Head of caudate nucleus (tissue), 42 donors: ENCODE results near the gene FBXO24.

ENCODE experiments used
- DNase-seq, 42 donors: peaks; one replicate each; pipeline versions ENCODE4 v3.0.0 to v3.0.0-alpha.2; 2020 to 2021; ENCODE audit warnings: mixed read lengths in 7 of 42
- intact Hi-C: fragments of 100-400 bp; cut with DNase I; formaldehyde crosslinking; loops from one replicate; pipeline ENCODE4 v1.15.0; 2022

The FBXO24 gene

GRCh38 chr7:100583132-100584053 lies 2.7 kb upstream of the FBXO24 start:
- intact Hi-C loops: no loop called here
- peak in 30 of 42 donors; percentile 25 to 78 (median 56) for DNase-seq

- no peak for DNase-seq
- intact Hi-C loops: no loop called here
Observed at GRCh38 chr7:100584054-100584682, 2.0 kb upstream of the FBXO24 start.

- intact Hi-C loops: no loop called here
- no peak for DNase-seq
Observed at GRCh38 chr7:100584683-100585510, 1.2 kb upstream of the FBXO24 start.

GRCh38 chr7:100585511-100586265 lies 440 bp upstream of the FBXO24 start, which contains the start of gene LRCH4:
LRCH4 (minus strand) TSS chr7:100586129; CDS start chr7:100586100, 29 bp downstream.
- intact Hi-C loops: loop anchor here (2.0 kb wide), 1 partner anchor 87 kb away; the partner anchor contains the start of gene GNB2
- peak in 14 of 42 donors; percentile 28 to 60 (median 46) for DNase-seq

GRCh38 chr7:100588438-100588837 lies 2.3 kb downstream of the FBXO24 start:
- intact Hi-C loops: no loop called here
- no peak for DNase-seq

- no peak for DNase-seq
- intact Hi-C loops: no loop called here
Observed at GRCh38 chr7:100589341-100589947, 3.3 kb downstream of the FBXO24 start.

GRCh38 chr7:100590077-100590737 lies 4.1 kb downstream of the FBXO24 start:
- DNase-seq: no peak

GRCh38 chr7:100591596-100591995 lies 5.5 kb downstream of the FBXO24 start:
- DNase-seq: no peak
- intact Hi-C loops: no loop called here

More at GRCh38 chr7:100590077-100590737, 4.1 kb downstream of the FBXO24 start:
- intact Hi-C loops: no loop called here

- no peak for DNase-seq
- intact Hi-C loops: no loop called here
Observed at GRCh38 chr7:100595188-100595587, 9.1 kb downstream of the FBXO24 start.

GRCh38 chr7:100598425-100598824 lies 12.3 kb downstream of the FBXO24 start:
- no peak for DNase-seq
- intact Hi-C loops: no loop called here

GRCh38 chr7:100599911-100600729 lies 14.0 kb downstream of the FBXO24 start:
- intact Hi-C loops: no loop called here

GRCh38 chr7:100600730-100601038 lies 14.6 kb downstream of the FBXO24 start:
- DNase-seq: no peak
- intact Hi-C loops: no loop called here

More at GRCh38 chr7:100599911-100600729, 14.0 kb downstream of the FBXO24 start:
- DNase-seq: no peak

- intact Hi-C loops: no loop called here
Observed at GRCh38 chr7:100602889-100603725, 17.0 kb downstream of the FBXO24 start.

GRCh38 chr7:100603726-100604027 lies 17.5 kb downstream of the FBXO24 start:
- intact Hi-C loops: no loop called here

More at GRCh38 chr7:100602889-100603725, 17.0 kb downstream of the FBXO24 start:
- no peak for DNase-seq

GRCh38 chr7:100604028-100604975 lies 18.2 kb downstream of the FBXO24 start:
- DNase-seq: peak in 39 of 42 donors; percentile 36 to 81 (median 54)
- intact Hi-C loops: no loop called here

More at GRCh38 chr7:100603726-100604027, 17.5 kb downstream of the FBXO24 start:
- no peak for DNase-seq
